KG1 (cell line): ENCODE data around the gene PTCH2.

Experiments
- DNase-seq: peaks from one replicate; lab custom pipeline; 2025; lab: John Stamatoyannopoulos, UW

PTCH2 gene

GRCh38 chr1:44777969-44778635 is 65.0 kb downstream of the PTCH2 start:
- DNase-seq = no peak

DNA sequence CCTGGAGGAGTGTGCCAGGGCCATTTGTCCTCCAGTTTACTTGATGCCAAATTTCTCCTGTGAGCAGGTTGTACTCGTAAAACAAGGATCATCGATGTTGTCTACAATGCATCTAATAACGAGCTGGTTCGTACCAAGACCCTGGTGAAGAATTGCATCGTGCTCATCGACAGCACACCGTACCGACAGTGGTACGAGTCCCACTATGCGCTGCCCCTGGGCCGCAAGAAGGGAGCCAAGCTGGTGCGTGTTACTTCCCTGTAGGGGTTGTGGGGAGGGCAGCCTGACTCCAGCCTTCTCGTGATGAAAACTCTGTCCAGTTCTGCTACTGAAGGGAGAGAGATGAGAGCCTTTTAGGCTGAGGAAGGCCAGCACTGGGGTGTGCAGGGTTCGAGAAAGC is 65.5 kb downstream of the PTCH2 start:
- no peak for DNase-seq

DNA sequence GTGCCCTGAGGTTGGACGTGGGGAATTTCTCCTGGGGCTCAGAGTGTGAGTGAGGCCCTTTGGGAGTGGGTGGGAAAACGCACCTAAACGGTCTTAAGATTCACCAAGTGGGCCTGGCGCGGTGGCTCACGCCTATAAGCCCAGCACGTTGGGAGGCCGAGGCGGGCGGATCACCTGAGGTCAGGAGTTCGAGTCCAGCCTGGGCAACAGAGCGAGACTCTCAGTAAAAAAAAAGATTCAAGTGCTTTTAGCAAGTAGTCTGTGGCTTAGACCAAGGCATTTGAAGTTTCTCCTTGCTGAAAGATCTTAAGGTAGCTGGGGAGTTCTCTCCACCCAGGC is 66.4 kb downstream of the PTCH2 start:
- DNase-seq = no peak

DNA sequence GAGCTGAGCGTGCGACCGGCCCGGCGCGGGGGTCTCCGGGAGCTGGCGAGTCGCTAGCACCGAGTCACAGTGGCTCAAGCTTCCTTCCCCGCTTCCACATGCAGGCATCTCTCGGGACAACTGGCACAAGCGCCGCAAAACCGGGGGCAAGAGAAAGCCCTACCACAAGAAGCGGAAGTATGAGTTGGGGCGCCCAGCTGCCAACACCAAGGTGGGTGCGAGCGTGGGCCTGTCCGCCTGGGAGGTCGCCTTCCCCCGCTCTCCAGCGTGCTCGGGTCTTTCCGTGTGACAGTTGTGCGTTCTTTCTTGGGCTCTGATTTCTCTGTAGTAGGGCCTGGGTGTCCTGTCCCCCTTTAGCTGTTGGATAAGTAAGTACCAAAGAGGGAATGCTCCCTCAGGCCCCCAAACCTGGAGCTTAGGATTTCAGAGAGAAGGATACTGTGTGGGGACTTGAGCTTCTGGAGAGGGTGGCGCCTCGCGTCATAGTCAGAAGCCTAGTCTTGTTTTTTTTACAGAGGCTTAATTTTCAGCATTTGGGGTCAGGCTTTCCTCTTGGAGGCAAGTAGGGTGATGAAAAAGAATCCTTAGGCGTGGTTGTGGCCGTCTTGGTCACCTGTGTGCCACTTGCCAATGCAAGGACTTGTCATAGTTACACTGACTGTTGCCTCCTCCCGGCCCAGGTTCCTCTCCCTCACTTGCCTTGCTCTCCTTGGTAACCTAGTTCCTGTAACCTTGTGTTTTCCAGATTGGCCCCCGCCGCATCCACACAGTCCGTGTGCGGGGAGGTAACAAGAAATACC is 66.9 kb downstream of the PTCH2 start:
- DNase-seq = no peak

GRCh38 chr1:44775078-44775929 is 67.7 kb downstream of the PTCH2 start, which contains the start of gene RPS8:
Gene RPS8, plus strand, starts transcription at chr1:44775540. Its CDS starts 57 bp downstream, at chr1:44775597.
- peak; percentile 95 for DNase-seq
